GM18499 (cell line): ENCODE measurements around the gene HSFX3.
"Not testable (repeated sequence)": the region's sequence is repeated elsewhere in the genome, so short reads cannot be mapped to it uniquely, and the experiment has no call there.

ENCODE experiments used
- ATAC-seq: cut with Tn5 transposase; IDR thresholded peaks from one replicate; pipeline ENCODE4 v1.9.1; 2021; ENCODE audit warnings: moderate number of reproducible peaks; ENCODE audit not compliant: insufficient read depth, unreplicated experiment

HSFX3 gene

GRCh38 chrX:149545545-149546543 is 3.9 kb downstream of the HSFX3 start:
- not testable (repeated sequence) for ATAC-seq

DNA sequence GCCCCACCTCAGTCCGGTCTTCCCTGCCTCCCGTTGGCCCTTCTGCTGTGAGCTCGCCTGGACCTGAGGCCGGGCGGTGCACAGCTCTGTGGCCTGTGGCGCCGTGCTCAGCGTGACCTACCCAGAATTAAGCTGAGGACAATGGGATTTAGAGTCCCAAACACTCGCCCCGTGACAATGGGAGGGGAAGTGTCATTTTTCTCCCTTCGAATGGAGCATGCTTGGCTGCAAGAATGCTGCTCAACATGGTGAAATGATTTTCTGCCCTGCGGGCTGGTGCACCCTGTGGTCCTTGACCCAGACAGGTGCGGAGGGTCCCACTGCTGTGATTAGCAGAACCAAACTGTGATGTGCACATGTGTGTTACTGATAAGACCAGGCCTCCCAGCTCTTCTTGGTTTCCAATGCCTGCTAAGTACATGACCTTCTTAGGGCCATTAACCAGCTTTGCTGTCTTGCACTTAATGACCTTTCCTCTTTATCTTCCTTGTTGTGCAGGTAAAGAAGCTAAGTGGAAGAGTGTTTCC is 8.1 kb downstream of the HSFX3 start:
- no peak for ATAC-seq

GRCh38 chrX:149540621-149541520 is 8.9 kb downstream of the HSFX3 start, which contains the start of gene EOLA1:
EOLA1 (plus strand) TSS chrX:149541012; CDS start chrX:149545631, 4,619 bp downstream.
- ATAC-seq, result peak; percentile 92

DNA sequence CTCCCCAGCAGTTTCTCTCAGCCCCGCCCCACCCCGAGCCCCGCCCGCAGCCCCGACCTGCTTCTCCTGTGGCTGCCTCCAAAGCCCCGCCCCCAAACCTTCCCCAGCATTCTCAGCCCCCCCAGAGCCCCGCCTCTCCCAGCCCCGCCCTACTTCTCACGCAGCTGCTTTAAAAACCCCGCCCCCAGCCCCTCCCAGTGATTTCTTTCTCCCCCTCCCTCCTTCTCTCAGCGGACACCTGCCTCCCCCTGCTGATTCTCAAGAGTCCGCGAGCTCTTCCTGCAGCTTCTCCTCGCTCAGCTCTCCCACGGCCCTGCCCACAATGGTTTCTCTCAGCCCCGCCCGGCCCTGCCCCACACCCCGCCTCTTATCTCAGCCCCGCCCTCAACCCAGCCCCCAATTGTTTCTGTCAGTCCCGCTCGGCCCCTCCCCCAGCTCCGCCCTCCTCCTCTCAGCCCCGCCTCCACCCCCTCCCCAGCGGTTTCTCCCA is 9.5 kb downstream of the HSFX3 start:
- no peak for ATAC-seq

GRCh38 chrX:149539283-149540130 is 10.2 kb downstream of the HSFX3 start:
- no peak for ATAC-seq

- ATAC-seq, result not testable (repeated sequence)
Measured at GRCh38 chrX:149537474-149537873, 12.2 kb downstream of the HSFX3 start.

DNA sequence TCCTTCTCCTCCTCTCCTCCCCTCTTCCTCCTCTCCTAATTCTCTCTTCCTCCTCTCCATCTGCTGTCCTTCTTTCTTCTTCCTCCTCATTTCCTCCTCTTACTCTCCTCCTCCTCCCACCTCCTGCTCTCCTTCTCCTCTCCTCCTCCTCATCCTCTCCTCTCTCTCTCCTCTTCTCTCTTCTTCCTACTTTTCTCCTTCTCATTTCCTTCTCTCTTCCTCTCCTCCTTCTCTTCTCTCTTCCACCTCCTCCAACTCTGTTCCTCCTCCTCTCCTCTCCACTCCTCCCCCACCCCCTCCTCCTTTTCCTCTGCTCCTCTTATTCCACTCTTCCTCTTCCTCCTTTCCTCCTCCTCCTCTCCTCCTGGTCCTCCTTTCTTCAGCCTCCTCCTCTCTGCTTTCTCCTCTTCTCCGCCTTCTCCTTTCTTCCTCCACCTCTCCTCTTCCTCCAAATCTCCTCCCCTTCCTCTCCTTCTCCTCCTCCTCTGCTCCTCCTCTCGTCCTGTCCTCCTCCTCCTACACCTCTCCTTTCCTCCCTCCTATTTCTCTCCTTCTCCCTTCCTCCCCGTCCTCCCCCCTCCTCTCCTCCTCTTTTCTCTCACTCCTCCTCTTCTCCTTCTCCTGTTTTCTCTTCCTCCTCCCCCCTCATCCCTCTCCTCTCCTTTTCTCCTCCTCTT is 14.7 kb downstream of the HSFX3 start:
- ATAC-seq, result not testable (repeated sequence)

GRCh38 chrX:149533999-149534398 is 15.7 kb downstream of the HSFX3 start:
- ATAC-seq, result not testable (repeated sequence)

DNA sequence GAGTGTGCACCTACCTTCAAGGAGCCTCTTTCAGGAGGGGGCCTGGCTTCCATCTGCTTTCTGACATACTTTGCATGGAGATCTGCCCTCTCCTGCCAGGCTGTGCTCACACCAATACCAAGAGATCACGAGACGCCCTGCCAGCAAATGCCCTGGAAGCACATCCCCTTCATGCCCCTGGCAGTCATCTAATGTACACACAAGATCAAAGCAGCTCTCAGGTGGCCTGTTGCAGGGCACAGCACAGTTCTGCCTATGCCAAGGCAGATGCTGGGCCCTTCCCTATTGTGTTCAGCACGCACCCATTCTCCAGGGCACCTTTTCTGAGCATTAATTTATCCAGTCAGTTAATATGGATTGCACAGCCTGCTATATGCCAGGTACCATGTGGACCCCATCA is 16.9 kb downstream of the HSFX3 start:
- ATAC-seq, result not testable (repeated sequence)

DNA sequence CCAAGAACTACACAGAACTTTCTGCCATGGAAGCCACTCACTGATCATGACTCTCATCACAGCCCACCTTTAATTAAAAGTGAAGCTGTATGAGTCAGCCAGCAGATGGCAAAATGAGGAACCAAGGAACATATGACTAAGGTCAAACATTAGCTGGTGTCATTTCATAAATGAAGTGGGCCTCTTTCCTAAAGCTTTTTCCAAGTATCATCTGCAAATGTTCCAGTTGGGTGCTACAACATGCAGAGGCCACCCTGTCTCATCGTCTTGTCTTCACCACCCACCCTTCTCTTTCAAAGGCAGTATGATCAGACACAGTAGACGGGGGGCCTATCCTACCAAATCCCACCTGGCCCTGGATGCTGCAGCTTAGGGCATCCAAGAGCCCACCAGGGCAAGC is 18.1 kb downstream of the HSFX3 start:
- ATAC-seq, result peak; percentile 72

DNA sequence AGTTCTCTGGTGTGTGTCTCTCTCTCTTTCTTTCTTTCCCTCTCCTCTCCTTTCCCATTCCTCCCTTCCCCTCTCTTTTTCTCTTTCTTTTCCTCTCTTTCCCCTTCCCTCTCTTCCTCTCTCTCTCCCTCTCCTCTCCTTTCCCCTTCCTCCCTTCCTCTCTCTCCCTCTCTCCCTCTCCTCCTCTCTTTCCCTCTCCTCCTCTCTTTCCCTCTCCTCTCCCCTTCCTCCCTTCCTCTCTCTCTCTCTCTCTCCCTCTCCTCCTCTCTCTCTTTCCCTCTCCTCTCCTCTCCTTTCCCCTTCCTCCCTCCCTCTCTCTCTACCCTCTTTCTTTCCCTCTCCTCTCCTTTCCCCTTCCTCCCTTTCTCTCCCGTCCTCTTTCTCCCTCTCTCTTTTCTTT is 21.3 kb downstream of the HSFX3 start:
- no peak for ATAC-seq

- no peak for ATAC-seq
Measured at GRCh38 chrX:149527705-149528104, 22.0 kb downstream of the HSFX3 start.

GRCh38 chrX:149526318-149527033 is 23.2 kb downstream of the HSFX3 start:
- not testable (repeated sequence) for ATAC-seq

GRCh38 chrX:149525903-149526302 is 23.8 kb downstream of the HSFX3 start:
- peak; percentile 27 for ATAC-seq

DNA sequence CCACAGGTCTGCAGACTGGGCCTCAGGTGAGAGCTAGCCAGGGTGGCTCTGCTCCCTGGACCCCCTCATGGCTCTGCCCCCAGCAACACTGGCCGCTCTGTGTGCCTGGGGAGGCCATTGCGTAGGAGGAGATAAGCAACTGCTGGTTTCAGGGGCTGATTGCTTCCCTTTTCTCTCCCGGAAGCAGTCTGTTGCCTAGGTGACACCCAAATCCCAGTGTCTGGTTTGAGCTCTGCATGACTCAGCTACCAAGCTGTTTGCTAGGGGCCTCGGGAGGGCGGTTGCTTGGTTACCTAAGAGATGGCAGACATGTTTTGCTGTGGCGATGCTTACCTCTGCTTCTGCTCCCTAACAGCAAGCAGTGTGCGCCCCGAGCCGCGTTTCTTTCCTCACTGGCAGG is 24.3 kb downstream of the HSFX3 start:
- peak; percentile 90 for ATAC-seq

GRCh38 chrX:149522916-149523315 is 26.8 kb downstream of the HSFX3 start:
- no peak for ATAC-seq

GRCh38 chrX:149521438-149521837 is 28.3 kb downstream of the HSFX3 start:
- ATAC-seq, result no peak

DNA sequence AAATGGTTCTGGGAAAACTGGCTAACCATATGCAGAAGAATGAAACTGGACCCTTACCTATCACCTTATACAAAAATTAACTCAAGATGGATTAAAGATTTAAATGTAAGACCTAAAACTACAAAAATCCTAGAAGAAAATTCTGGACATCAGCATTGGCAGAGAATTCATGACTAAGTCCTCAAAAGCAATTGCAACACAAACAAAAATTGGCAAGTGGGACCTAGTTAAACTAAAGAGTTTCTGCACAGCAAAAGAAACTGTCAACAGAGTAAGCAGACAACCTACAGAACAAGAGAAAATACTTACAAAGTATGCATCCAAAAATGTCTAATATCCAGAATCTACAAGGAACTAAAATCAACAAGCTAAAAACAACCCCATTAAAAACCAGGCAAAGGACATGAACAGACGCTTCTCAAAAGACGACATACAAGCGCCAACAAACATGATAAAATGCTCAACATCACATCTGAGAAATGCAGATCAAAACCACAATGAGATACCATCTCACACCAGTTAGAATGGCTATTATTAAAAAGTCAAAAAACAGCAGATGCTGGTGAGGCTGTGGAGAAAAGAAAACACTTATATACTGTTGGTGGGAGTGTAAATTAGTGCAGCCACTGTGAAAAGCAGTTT is 29.0 kb downstream of the HSFX3 start:
- ATAC-seq, result not testable (repeated sequence)
